Measurements from ENCODE around the gene DHRS2. TPM values are rescaled to one million over a fixed set of nuclear protein-coding genes. Genes with fewer than 3 reads are reported as not detected.

The DHRS2 gene
- total and polyA plus RNA-seq, 7 experiments from 2014 or later = 0.63 to 5.5 TPM; not detected in 5

GRCh38 chr14:23639048-23639890 lies 3.1 kb downstream of the DHRS2 start:
- no peak overlapping the region for H3K4me3 ChIP-seq (ENCODE audit: low read length)
- DNase-seq (no peak), ATAC-seq (no peak)

DNA sequence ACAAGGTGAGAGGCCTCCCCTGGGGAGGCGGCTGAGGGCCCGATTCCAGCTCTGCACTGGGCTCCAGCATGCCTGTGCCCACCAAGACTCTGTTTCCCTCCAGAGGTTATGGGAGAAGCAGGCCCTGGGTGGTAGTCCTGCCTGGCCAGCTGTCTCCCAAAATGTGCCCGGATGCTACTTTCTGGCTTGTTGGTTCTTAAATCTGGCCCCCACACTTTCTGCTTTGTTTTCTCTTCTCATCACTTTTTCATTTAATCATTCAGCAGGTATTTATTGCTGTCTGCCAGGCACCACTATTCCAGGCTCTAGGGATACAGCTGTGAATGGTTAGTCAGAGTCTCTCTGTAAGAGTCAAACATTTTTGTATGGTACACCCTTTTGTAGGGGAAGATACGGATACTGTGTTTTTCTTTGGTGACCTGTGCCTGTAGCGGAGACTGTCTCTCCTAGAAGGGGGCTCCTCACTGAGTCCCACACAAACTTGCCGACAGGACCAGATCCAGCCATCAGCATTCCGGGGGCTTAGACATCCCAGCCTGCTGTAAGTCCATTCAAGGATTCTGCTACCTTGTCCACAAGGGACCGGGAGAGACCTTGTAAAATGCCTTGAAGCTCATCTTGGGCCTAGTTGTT lies 3.8 kb downstream of the DHRS2 start:
- Mint-ChIP-seq H3K4me1 (no peaks in the 10 kb centered on the region), H3K27ac (no peak overlapping the region), H3K4me3 (no peak overlapping the region), H3K36me3 (no peaks in the 10 kb centered on the region), H3K9me3 (peaks cover 0 to 2% (median 0%) of the 10 kb centered on the region in 11 donors), H3K27me3 (no peaks in the 10 kb centered on the region)
- no peaks in the 10 kb centered on the region for H3K4me1 ChIP-seq (ENCODE audit: control insufficient read depth in 2 of 2, insufficient read depth in 2 of 2, low read length in 2 of 2)
- DNase-seq = no peak
- H3K27ac ChIP-seq (ENCODE audit: low read depth, low read length) = no peak overlapping the region
- no peaks in the 10 kb centered on the region for H3K9me3 ChIP-seq (ENCODE audit: control insufficient read depth in 2 of 3, low read length in 3 of 3)
- ChIA-PET POLR2A (no interaction called here), CTCF (interaction anchor here (0.6 to 2.6 kb wide), 3 partner anchors 9 to 1773 kb away, joined by 3 to 20 read pairs (median 4); no protein-coding TSS in a partner anchor)
- H3K27me3 ChIP-seq (ENCODE audit: control insufficient read depth in 2 of 2, insufficient read depth in 2 of 2, low read length in 2 of 2) = no peaks in the 10 kb centered on the region
- intact Hi-C loops (cut with micrococcal nuclease) = no loop called here
- H3K36me3 ChIP-seq (ENCODE audit: control insufficient read depth in 2 of 3, insufficient read depth in 3 of 3, low read length in 3 of 3) = no peaks in the 10 kb centered on the region
- H3K4me3 ChIP-seq (ENCODE audit: low read length) = no peak overlapping the region
- no peak for ATAC-seq

More at GRCh38 chr14:23639048-23639890, 3.1 kb downstream of the DHRS2 start:
- peaks cover 0 to 2% (median 0%) of the 10 kb centered on the region in 11 donors for H3K9me3 Mint-ChIP-seq
- no peak overlapping the region for H3K4me3 Mint-ChIP-seq
- no peaks in the 10 kb centered on the region for H3K36me3 ChIP-seq (ENCODE audit: control insufficient read depth in 2 of 3, insufficient read depth in 3 of 3, low read length in 3 of 3)
- no peaks in the 10 kb centered on the region for H3K9me3 ChIP-seq (ENCODE audit: control insufficient read depth in 2 of 3, low read length in 3 of 3)
- CTCF ChIA-PET = interaction anchor here (0.7 kb wide), 1 partner anchor 29 kb away, joined by 4 read pairs; no protein-coding TSS in a partner anchor
- no peaks in the 10 kb centered on the region for H3K4me1 ChIP-seq (ENCODE audit: control insufficient read depth in 2 of 2, insufficient read depth in 2 of 2, low read length in 2 of 2)
- H3K36me3 Mint-ChIP-seq = no peaks in the 10 kb centered on the region
- no peaks in the 10 kb centered on the region for H3K27me3 ChIP-seq (ENCODE audit: control insufficient read depth in 2 of 2, insufficient read depth in 2 of 2, low read length in 2 of 2)
- POLR2A ChIA-PET = no interaction called here
- H3K27ac ChIP-seq (ENCODE audit: low read depth, low read length) = no peak overlapping the region
- peaks cover 0 to 1% (median 0%) of the 10 kb centered on the region in 7 donors for H3K4me1 Mint-ChIP-seq
- H3K27me3 Mint-ChIP-seq = no peaks in the 10 kb centered on the region
- intact Hi-C loops (cut with micrococcal nuclease) = no loop called here
- H3K27ac Mint-ChIP-seq = no peak overlapping the region

GRCh38 chr14:23640524-23641141 lies 4.5 kb downstream of the DHRS2 start:
- ChIA-PET POLR2A (no interaction called here), CTCF (interaction anchor here (0.6 to 2.6 kb wide), 2 partner anchors 9 to 1774 kb away, joined by 3 to 20 read pairs; no protein-coding TSS in a partner anchor)
- H3K27ac Mint-ChIP-seq = no peak overlapping the region
- H3K4me3 ChIP-seq (ENCODE audit: low read length) = no peak overlapping the region
- intact Hi-C loops (cut with micrococcal nuclease) = no loop called here
- peaks cover 0 to 2% (median 0%) of the 10 kb centered on the region in 11 donors for H3K9me3 Mint-ChIP-seq
- no peaks in the 10 kb centered on the region for H3K36me3 Mint-ChIP-seq
- no peaks in the 10 kb centered on the region for H3K27me3 Mint-ChIP-seq
- no peaks in the 10 kb centered on the region for H3K9me3 ChIP-seq (ENCODE audit: control insufficient read depth in 2 of 3, low read length in 3 of 3)
- ATAC-seq = no peak
- DNase-seq = no peak
- no peaks in the 10 kb centered on the region for H3K36me3 ChIP-seq (ENCODE audit: control insufficient read depth in 2 of 3, insufficient read depth in 3 of 3, low read length in 3 of 3)
- no peaks in the 10 kb centered on the region for H3K27me3 ChIP-seq (ENCODE audit: control insufficient read depth in 2 of 2, insufficient read depth in 2 of 2, low read length in 2 of 2)
- no peak overlapping the region for H3K27ac ChIP-seq (ENCODE audit: low read depth, low read length)
- H3K4me1 ChIP-seq (ENCODE audit: control insufficient read depth in 2 of 2, insufficient read depth in 2 of 2, low read length in 2 of 2) = no peaks in the 10 kb centered on the region
- no peaks in the 10 kb centered on the region for H3K4me1 Mint-ChIP-seq
- no peak overlapping the region for H3K4me3 Mint-ChIP-seq

DNA sequence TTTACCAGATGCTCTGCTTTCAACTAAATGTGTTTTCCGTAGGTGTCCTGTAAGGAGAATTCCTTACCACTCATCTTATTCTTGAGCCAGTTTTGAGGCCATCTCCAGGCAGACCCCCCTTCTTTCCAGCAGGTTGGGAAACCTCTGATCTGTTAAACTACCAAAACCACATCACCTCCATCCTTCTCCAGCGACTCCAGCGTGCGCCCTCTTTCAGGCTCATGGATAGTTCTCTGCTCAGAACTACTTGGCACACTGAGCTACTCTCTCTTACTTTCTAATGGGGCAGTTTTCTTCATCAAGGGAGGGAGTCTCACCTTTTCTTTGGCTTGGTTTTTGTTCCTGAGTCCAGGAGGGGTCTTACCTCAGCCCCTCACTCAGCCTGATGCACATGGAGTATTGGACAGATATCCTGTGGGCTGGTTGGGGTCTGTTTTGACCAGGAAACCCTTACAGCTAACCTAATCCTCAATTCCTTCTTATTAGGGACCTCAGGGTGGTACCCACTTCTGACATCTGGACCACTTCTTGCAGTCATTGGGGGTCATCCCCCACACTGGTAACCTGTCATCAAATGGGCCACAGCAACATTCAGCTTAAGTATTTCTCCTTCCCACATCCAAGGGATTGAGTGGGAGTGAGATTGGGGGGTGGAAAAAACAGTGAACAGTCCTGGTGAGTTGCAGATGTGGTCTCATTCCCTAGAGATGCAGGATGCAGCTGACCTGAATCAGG lies 5.2 kb downstream of the DHRS2 start:
- Mint-ChIP-seq H3K36me3 (no peaks in the 10 kb centered on the region), H3K27me3 (no peaks in the 10 kb centered on the region), H3K9me3 (peaks cover 0 to 2% (median 0%) of the 10 kb centered on the region in 11 donors), H3K4me1 (no peaks in the 10 kb centered on the region), H3K4me3 (no peak overlapping the region), H3K27ac (no peak overlapping the region)
- CTCF ChIA-PET = interaction anchor here (0.7 to 2.6 kb wide), 2 partner anchors 10 to 34 kb away, joined by 3 to 20 read pairs; no protein-coding TSS in a partner anchor
- H3K36me3 ChIP-seq (ENCODE audit: control insufficient read depth in 2 of 3, insufficient read depth in 3 of 3, low read length in 3 of 3) = no peaks in the 10 kb centered on the region
- POLR2A ChIA-PET = no interaction called here
- ATAC-seq (no peak), DNase-seq (no peak)
- no peaks in the 10 kb centered on the region for H3K27me3 ChIP-seq (ENCODE audit: control insufficient read depth in 2 of 2, insufficient read depth in 2 of 2, low read length in 2 of 2)
- H3K9me3 ChIP-seq (ENCODE audit: control insufficient read depth in 2 of 3, low read length in 3 of 3) = no peaks in the 10 kb centered on the region
- no peaks in the 10 kb centered on the region for H3K4me1 ChIP-seq (ENCODE audit: control insufficient read depth in 2 of 2, insufficient read depth in 2 of 2, low read length in 2 of 2)
- intact Hi-C loops (cut with micrococcal nuclease) = no loop called here
- H3K4me3 ChIP-seq (ENCODE audit: low read length) = no peak overlapping the region
- no peak overlapping the region for H3K27ac ChIP-seq (ENCODE audit: low read depth, low read length)

DNA sequence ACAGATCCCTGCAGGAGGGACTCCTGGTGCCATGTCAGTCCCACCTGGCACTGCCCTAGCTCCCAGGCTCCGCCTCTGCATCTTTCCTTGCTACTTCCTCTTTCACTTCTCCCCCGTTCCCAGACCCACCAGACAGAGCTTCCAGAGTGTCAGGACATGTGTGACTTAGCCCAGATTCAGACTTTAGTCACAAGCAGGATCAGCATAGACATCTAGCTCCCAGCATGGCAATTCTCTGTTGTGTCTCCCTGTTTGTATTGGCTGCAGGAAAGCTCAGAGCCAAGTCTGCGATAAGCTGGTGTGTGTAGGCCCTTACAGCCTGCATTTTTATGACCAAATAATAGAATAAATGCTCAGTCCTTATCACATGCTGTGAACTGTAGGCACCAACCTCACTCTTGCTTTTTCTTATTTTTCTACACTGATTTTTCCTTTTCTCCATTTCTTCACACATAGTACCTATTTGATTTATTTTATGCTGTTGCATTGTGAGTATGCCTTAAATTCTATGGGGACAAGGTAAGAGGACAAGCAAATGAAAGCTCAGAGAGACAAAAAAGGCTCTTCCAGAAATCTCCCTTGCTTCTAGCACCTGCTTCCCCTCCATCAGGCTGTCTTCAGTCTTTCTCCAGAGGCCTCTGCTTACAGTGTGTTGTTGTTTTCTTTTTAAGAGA lies 5.9 kb downstream of the DHRS2 start:
- Mint-ChIP-seq H3K9me3 (no peaks in the 10 kb centered on the region), H3K4me3 (no peak overlapping the region), H3K4me1 (no peaks in the 10 kb centered on the region), H3K36me3 (no peaks in the 10 kb centered on the region), H3K27me3 (no peaks in the 10 kb centered on the region), H3K27ac (peak overlapping the region in 1 of 9 donors; percentile 31)
- no peaks in the 10 kb centered on the region for H3K27me3 ChIP-seq (ENCODE audit: control insufficient read depth in 2 of 2, insufficient read depth in 2 of 2, low read length in 2 of 2)
- CTCF ChIA-PET = interaction anchor here (0.7 to 2.6 kb wide), 3 partner anchors 11 to 35 kb away, joined by 3 to 20 read pairs (median 4); no protein-coding TSS in a partner anchor
- H3K27ac ChIP-seq (ENCODE audit: low read depth, low read length) = no peak overlapping the region
- H3K36me3 ChIP-seq (ENCODE audit: control insufficient read depth in 2 of 3, insufficient read depth in 3 of 3, low read length in 3 of 3) = no peaks in the 10 kb centered on the region
- no peaks in the 10 kb centered on the region for H3K4me1 ChIP-seq (ENCODE audit: control insufficient read depth in 2 of 2, insufficient read depth in 2 of 2, low read length in 2 of 2)
- ATAC-seq (no peak), DNase-seq (no peak)
- intact Hi-C loops (cut with micrococcal nuclease) = no loop called here
- POLR2A ChIA-PET = no interaction called here
- no peaks in the 10 kb centered on the region for H3K9me3 ChIP-seq (ENCODE audit: control insufficient read depth in 2 of 3, low read length in 3 of 3)
- no peak overlapping the region for H3K4me3 ChIP-seq (ENCODE audit: low read length)

Data from naive thymus-derived CD4-positive, alpha-beta T cell (primary cell).